ENCODE data around the gene LRP11.

LRP11 gene

GRCh38 chr6:149863698-149864577, at the start of gene LRP11 (continued):
- TF ChIP-seq ZBTB26 (tag by site-specific recombination; optimal IDR thresholded peaks at IDR 0.05) = peak; percentile 91
- TF ChIP-seq ZNF626 (tag by site-specific recombination; IDR thresholded peaks at IDR 0.05) = 0 out of 2 replicates have a peak, but pooled peaks have one; percentile 52
- TF ChIP-seq ZXDB (tag by site-specific recombination; IDR thresholded peaks at IDR 0.05) = peak; percentile 77
- TF ChIP-seq ZEB2 (tag by site-specific recombination; IDR thresholded peaks at IDR 0.05) = peak; percentile 83; the same call in 1 of the 2 replicates
- peak; percentile 75 for TF ChIP-seq ZFP69B (tag by site-specific recombination; IDR thresholded peaks at IDR 0.05)
- TF ChIP-seq ZNF140 (tag by site-specific recombination; IDR thresholded peaks at IDR 0.05) = no peak
- TF ChIP-seq ZNF514 (tag by site-specific recombination; IDR thresholded peaks at IDR 0.05) = no peak
- no peak for TF ChIP-seq ZNF510 (tag by site-specific recombination; IDR thresholded peaks at IDR 0.05; ENCODE audit: insufficient replicate concordance)
- 0 out of 2 replicates have a peak, but pooled peaks have one; percentile 7 for TF ChIP-seq PRDM10 (tag by site-specific recombination; IDR thresholded peaks at IDR 0.05)
- TF ChIP-seq ZNF660 (tag by site-specific recombination; IDR thresholded peaks at IDR 0.05) = peak; percentile 66
- peak; percentile 90 for TF ChIP-seq ZNF600 (tag by site-specific recombination; IDR thresholded peaks at IDR 0.05)
- no peak; the same call in 1 of the 2 replicates for TF ChIP-seq KLF7 (tag by site-specific recombination; IDR thresholded peaks at IDR 0.05; ENCODE audit: borderline replicate concordance)
- no peak for TF ChIP-seq INSM2 (tag by site-specific recombination; IDR thresholded peaks at IDR 0.05)
- TF ChIP-seq ZNF585B (tag by site-specific recombination; IDR thresholded peaks at IDR 0.05) = no peak
- no peak for TF ChIP-seq ZNF404 (tag by site-specific recombination; IDR thresholded peaks at IDR 0.05)
- peak; percentile 90 for TF ChIP-seq ZNF501 (tag by site-specific recombination; IDR thresholded peaks at IDR 0.05)
- TF ChIP-seq ZNF324 (tag by site-specific recombination; IDR thresholded peaks at IDR 0.05) = peak; percentile 70
- no peak; the same call in 1 of the 2 replicates for TF ChIP-seq MEIS1 (CRISPR knock-in tag; IDR thresholded peaks at IDR 0.05; ENCODE audit: borderline replicate concordance)
- TF ChIP-seq ZNF10 (tag by site-specific recombination; IDR thresholded peaks at IDR 0.05) = peak; percentile 58; the same call in 1 of the 2 replicates
- TF ChIP-seq SP2 (tag by site-specific recombination; IDR thresholded peaks at IDR 0.05) = peak; percentile 65
- TF ChIP-seq ZSCAN5A (tag by site-specific recombination; IDR thresholded peaks at IDR 0.05) = 0 out of 2 replicates have a peak, but pooled peaks have one; percentile 72
- TF ChIP-seq SP3 (tag by site-specific recombination; IDR thresholded peaks at IDR 0.05) = peak; percentile 85
- TF ChIP-seq ZNF23 (tag by site-specific recombination; IDR thresholded peaks at IDR 0.05; ENCODE audit: borderline replicate concordance) = no peak
- 0 out of 2 replicates have a peak, but pooled peaks have one; percentile 4 for TF ChIP-seq ZNF596 (tag by site-specific recombination; IDR thresholded peaks at IDR 0.05)
- TF ChIP-seq ZNF76 (tag by site-specific recombination; IDR thresholded peaks at IDR 0.05; ENCODE audit: borderline replicate concordance, low read depth) = no peak
- peak; percentile 38; the same call in 1 of the 2 replicates for TF ChIP-seq ZSCAN30 (tag by site-specific recombination; IDR thresholded peaks at IDR 0.05)
- no peak; the same call in 1 of the 2 replicates for TF ChIP-seq SP7 (tag by site-specific recombination; IDR thresholded peaks at IDR 0.05)
- TF ChIP-seq ZNF114 (tag by site-specific recombination; IDR thresholded peaks at IDR 0.05) = no peak
- TF ChIP-seq ZNF777 (tag by site-specific recombination; IDR thresholded peaks at IDR 0.05; ENCODE audit: borderline replicate concordance) = no peak
- peak; percentile 41 for TF ChIP-seq GLIS1 (tag by site-specific recombination; IDR thresholded peaks at IDR 0.05)
- no peak for TF ChIP-seq ZNF121 (tag by site-specific recombination; IDR thresholded peaks at IDR 0.05)

All from HEK293 (cell line).